ENCODE measurements around the gene ALDOA.

The ALDOA gene

DNA sequence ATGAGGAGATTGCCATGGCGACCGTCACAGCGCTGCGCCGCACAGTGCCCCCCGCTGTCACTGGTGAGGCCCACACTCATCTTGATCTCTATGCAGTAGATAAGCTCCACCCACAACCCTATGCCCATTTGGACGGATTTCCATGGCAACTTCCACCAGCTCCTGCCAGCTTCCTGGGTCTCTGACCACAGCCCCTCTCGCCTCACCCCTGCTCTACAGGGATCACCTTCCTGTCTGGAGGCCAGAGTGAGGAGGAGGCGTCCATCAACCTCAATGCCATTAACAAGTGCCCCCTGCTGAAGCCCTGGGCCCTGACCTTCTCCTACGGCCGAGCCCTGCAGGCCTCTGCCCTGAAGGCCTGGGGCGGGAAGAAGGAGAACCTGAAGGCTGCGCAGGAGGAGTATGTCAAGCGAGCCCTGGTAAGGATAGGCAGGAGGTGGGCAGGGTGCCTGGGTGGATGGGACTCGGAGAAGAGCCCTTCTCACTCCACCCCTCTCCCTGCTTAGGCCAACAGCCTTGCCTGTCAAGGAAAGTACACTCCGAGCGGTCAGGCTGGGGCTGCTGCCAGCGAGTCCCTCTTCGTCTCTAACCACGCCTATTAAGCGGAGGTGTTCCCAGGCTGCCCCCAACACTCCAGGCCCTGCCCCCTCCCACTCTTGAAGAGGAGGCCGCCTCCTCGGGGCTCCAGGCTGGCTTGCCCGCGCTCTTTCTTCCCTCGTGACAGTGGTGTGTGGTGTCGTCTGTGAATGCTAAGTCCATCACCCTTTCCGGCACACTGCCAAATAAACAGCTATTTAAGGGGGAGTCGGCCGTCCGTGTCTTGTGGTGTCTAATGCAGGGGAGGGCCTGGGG lies 4.3 kb downstream of the ALDOA start:
- peak in 8 of 14 donors; percentile 14 to 63 (median 29) for DNase-seq

DNA sequence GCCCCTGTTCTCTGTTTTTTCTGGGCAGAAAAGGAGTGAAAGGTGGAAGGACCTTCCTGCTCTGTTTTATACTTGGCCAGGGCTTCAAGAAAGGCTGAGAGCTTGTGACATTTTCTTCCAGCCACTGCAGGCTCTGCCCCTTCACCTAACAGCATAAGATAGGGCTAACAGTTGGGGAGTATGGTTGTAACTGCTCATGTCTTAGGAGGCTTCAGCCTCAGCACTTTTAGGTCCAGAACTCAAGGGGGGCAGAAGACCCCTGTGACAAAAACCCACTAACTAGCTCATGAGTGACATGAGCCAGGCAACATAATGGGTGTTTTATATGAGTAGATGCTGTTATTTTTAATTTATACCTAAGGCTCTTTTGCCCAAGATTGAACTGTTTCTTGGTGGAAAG lies 4.9 kb downstream of the ALDOA start:
- DNase-seq: no peak

DNA sequence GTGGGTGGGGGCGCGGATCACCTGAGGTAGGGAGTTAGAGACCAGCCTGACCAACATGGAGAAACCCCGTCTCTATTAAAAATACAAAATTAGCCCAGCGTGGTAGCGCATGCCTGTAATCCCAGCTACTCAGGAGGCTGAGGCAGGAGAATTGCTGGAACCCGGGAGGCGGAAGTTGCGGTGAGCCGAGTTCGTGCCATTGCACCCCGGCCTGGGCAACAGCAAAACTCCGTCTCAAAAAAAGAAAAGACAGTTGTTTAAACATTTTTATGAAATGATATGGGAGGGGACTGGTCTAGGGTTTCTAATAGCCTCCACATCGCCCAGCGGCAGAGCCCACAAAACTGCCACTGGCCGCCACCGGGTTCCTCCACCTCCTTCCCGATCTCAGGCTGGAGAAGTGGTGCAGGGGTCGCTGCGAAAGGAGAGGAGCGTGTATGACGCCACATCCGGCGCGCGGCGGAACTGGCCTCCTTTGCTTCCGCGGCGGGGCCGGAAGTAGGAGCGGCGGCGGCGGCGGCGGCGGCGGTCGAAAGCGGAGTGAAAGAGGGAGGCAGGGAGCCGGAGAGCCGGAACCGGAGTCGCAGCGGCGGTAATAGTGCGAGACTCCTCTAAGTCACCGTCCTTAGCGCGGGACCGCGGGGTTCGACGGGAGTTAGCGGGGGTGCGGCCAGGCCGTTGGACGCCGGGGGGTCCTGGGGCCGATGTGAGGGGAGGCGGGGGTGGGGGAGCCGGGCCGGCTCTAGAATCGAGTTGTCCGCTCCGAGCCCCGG lies 10.1 kb downstream of the ALDOA start, which contains the start of gene PPP4C:
Gene PPP4C, plus strand, starts transcription at position 492 of the 773 bp plus-strand sequence. CDS start 384 bp downstream, outside the sequence.
- DNase-seq: peak; percentile 13 to 87 (median 72)

DNA sequence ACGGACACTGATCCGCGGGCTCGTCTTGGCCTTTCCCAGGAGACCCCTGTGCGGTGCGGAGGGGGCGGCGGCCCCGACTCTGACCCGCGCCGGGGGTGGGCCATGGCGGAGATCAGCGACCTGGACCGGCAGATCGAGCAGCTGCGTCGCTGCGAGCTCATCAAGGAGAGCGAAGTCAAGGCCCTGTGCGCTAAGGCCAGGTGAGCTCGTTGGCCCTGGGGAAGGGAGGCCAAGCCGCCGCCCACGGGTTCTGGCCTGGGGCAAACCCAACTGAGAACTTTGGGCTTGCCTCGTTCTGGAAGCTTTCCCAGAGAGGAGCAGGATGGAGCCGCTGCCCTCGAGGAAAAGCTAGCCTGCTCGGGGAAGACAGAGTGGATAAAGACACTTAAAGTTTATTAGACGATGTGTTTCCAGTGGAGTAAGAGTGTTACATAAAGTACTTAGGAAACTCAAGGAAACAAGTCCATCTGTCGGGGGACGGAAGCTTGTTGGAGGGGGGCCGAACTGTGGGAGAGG lies 10.8 kb downstream of the ALDOA start:
- DNase-seq: peak in 1 of 14 donors; percentile 44

DNA sequence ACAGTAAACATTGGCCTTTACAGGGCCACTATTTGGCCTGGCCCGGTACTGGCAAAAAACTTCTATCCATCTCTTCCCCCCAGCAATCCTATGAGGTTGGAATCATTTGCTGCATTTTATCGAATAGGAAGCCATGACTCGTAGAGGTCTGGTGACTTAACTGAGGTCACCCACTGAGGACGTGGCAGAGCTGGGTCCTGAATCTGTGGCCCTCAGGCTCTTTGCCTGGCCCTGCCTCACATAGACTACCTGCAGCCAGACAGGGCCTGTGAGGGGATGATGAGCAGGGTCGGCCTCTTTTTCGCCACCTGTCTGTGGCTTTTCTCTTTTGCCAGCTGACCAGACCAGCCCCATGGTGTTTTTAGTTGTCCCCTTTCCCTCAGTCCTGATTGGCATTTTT lies 12.1 kb downstream of the ALDOA start:
- DNase-seq: no peak

DNA sequence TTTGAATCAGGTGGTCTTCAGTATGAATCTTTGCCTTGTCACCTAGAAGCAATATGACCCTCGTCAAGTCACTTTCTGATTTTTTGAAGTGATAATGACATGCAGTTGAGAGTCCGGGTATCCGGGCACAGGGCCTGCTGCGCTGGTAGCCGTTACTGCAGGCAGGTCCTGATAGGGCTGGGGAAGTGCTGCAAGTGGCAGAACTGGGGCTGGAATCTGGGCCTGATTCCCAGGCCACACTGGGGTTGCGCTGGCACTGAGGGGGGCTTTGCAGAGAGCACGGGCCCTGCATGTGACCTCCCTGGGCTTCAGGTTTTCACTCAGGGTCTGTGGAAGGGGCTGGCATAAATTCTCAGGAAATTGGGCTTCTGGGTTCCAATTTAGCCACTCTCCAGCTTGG lies 13.2 kb downstream of the ALDOA start:
- DNase-seq: no peak

DNA sequence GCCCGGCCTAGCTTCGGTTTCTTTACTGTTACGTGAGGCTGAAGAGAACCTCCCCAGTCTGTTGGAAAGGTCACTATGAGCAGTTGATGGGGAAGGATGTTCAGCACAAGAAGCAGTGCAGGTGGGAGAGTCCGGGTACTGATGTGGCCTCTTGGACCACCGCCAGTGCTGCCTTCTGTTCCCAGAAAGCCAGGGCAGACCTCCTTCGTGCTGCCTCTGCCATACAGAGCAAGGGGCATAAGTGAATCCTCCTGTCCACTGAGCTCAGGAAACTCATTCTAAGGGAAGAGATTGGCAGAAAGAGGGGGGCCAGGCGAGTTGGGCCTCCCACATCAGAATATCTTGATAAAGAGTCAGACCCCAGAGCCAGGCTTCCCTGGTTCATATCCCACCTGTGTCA lies 13.9 kb downstream of the ALDOA start:
- peak in 1 of 14 donors; percentile 12 for DNase-seq

DNA sequence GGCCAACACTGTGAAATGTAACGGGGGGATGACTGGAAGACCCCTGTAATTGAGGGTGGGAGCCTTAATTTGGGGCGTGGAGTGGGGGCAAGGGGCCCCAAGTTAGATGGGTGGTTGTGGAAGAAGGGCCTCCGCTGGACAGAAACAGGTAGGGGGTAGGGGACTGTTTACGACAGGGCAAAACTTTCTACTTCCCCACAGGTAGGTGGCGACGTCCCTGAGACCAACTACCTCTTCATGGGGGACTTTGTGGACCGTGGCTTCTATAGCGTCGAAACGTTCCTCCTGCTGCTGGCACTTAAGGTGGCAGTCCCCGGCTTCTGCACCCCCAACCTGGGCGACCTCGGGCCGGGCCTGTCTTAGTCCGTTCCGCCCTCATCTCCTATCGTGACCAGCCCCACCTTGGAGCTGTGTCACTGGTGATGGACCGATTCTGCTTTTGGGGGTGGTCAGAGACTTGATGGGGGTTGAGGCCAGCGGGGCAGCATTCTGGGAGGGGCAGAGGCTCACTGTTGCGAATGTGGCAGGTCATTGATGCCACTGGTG lies 17.1 kb downstream of the ALDOA start:
- no peak for DNase-seq

DNA sequence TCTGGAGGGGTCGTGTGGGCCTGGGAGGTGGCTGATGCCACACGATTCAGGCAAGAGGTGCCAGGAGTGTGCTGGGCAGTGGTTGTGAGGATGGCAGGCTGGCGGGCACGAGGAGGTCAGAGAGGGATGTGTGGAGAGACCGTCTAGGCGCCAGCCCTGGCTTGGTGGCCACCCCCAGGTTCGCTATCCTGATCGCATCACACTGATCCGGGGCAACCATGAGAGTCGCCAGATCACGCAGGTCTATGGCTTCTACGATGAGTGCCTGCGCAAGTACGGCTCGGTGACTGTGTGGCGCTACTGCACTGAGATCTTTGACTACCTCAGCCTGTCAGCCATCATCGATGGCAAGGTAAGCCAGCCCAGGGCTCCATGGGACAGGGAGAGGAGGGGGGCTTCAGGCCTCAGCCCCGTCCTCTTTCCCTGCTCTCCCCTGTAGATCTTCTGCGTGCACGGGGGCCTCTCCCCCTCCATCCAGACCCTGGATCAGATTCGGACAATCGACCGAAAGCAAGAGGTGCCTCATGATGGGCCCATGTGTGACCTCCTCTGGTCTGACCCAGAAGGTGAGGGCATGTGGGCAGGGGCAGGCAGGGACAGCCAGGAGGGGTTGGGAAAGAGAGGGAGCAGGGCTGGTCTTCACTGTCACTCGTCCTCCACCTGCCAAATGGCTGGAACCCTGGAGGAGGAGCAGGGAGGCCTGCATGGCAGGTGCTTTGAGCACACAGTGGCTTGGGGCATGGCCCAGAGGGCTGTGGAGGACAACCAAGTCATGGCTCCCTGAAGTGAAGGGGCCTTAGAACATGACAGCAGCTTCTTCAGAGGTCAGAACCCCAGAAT lies 17.9 kb downstream of the ALDOA start:
- no peak for DNase-seq

DNA sequence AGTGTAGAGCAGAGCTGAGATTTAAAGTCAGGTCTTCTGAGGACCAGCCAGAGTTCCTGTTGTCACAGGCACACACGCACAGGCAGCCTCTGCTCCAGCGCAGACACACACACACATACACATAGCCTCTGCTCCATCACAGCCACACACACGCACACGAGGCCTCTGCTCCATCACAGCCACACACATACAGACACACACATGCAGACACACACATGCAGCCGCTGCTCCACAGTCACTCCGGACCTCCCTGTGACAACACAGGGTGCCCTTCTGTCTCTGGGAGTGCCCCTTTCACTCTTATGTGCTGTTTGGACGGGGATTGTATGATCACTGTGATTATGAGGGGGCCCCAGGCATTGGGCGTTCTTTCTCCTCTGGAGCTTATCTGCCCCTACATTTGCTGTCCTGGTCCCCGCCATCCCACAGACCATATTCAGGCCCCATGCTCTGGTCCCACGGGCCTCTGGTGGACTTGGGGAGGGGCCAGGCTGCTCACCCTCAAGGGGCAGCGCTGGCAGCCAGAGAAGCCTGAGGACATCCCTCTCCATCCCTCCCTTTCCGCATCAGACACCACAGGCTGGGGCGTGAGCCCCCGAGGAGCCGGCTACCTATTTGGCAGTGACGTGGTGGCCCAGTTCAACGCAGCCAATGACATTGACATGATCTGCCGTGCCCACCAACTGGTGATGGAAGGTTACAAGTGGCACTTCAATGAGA lies 18.7 kb downstream of the ALDOA start:
- no peak for DNase-seq

DNA sequence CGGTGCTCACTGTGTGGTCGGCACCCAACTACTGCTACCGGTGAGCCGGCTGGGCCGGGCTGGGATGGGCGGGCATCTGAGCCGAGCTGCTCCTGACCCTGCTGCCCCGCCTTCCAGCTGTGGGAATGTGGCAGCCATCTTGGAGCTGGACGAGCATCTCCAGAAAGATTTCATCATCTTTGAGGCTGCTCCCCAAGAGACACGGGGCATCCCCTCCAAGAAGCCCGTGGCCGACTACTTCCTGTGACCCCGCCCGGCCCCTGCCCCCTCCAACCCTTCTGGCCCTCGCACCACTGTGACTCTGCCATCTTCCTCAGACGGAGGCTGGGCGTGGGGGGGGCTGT lies 19.2 kb downstream of the ALDOA start:
- DNase-seq: no peak

DNA sequence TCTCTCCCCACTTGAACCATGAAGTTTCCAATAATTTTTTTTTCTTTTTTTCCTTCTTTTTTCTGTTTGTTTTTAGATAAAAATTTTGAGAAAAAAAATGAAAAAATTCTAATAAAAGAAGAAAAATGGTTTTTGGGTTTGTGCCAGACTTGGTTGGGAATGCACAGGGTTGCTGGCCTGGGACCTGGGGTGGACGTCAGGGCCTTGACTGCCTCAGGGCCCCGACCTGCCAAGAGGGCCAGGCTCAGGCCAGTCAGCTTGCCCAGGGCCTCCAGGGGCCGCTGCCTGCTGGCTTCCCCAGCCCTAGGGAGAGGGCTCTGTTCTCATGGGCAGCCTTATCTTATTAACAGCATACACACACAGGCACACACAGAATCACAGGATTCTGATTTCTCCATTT lies 19.7 kb downstream of the ALDOA start:
- no peak for DNase-seq

DNA sequence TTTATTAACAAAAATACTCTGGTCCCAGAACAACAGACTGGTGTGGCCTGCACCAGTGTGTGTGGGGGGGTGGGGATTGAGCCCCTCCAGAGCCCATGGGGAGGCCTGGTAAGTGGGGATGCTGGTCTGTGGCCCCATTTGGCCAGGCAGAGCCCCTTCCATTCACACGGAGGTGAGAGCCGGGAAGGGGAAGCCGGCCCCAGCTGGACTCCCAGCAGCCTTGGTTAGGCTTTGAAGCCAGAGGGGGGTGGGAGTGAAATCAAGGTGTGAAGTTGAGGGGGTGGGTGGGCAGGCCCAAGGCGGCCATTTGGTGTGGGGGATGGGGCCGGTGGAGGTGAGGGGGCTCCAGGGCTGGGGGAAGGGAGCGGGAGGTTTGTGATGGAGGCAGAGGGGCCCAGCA lies 20.3 kb downstream of the ALDOA start:
- DNase-seq: no peak

DNA sequence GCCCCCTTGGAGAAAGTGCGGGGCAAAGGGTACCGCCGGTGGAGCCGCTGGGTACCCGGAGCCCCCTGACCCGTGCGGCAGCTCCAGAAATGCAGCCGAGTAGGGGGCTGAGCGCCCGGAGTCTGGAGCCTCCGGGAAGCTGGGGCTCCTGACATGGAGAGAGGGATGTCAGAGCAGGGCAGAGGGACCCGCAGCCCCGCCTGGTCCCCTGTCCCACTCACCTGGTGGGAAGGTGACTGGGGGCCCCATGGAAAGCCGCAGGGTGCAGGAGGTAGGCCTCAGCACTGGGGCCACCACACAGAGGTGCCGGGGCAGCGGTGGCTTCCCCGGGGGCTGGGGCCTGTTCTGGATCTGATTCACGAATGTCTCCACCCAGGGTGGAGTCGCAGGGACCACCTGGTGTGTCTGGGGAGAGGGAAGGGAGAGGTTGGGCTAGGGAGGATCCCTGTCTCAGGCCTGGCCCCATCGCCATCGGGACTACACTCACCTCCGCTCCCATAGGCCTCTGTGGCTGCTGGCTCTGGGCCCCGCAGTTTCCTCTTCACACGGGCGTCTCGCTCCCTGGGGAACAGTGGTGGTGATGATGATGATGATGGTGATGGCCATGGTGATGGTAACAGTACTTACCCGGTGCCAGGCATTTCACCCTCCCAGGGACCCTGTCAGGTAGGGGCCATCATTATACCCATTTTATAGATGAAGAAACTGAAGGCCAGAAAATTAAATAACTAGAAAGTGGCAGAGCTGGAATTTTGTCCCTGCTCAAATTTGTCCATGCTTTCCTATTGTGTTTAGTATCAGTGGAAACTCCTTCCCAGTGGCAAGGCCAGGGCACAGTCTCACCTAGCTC lies 21.0 kb downstream of the ALDOA start:
- no peak for DNase-seq

DNA sequence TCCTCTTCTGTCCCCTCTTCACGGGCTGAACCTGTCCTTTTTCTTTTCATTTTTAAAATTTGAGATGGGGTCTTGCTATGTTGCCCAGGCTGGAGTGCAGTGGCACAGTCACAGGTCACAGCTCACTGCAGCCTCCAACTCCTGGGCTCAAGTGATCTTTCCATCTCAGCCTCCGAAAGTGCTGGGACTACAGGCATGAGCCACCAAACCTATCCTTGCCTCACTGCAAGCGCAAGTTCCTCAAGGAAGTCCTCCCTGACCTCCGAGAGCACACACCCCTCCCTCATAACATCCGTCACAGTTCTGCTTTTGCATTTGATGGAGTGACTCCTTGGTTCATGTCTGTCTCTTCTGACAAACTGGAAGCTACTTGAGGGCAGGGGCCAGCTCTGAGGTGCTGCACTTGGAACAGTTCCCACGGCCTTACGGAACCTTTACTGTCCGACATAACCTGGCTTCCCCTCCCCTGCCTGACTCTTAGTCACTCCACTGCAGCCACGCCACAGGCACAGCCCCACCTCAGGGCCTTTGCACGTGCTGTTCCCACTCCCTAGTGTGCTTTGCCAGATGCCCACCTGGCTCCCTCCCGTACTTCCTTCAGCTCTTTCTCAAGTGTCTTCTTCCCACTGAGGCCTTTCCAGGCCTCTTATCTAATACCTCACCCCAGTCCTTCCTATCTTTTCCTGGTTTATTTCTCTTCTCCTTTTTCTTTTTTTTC lies 21.8 kb downstream of the ALDOA start:
- no peak for DNase-seq

DNA sequence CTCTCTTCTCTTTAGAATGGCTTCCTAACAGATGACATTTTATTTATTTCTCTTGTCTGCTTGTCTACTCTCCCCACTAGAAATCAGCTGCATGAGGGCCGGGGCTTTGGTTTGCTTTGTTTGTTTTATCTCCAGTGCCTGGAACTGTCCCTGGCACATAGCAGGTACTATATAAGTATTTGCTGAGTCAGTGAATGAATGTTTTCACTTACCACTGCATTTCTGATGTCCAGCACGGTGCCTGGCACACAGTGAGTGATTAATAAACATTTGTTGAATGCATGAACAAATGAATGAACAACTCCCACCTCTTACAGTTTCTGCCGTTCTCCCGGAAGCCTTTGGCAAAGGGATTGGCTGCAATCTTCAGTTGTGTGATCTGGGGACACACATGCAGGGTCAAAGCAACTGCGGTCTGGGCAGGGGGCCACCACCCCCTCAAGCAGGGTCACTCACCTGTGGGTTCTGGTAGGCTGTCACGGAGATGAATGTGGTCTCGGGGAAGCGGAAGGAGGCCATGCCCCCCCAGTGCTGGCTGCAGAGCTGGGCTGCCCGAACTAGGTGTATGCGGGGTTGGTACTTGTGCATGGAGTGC lies 22.8 kb downstream of the ALDOA start:
- no peak for DNase-seq

DNA sequence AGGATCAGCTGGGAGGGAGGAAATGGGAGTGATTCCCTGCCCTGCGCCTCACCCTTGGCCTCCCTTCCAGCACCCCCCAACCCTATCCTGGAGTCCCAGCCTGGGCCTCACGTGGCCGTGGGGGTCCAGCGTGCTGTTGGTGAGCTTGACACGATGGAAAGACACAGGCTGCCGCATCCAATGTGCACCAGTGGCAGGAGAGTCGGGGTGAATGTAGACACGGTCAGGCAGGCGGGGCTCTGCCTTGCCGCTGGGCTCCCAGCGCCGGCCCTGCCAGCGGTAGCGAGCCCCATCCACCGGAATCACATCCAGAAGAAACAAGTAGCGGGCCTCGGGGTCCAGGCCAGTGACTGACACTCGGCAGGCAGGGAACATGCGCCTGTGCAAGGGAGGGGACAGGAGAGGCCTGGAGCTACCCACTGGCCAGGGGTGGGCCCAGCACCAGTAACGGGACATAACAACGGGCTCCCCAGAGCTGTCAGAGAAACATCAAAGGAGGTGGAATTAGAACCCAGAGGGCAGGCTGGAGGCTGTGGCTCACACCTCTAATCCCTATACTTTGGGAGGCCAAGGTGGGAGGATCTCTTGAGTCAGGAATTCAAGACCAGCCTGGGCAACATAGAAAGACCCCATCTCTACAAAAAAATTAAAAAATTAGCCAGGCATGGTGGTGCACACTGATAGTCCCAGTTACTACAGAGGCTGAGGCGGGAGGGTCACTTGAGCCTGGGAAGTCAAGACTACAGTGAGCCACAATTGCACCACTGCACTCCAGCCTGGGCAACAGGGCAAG lies 23.5 kb downstream of the ALDOA start:
- DNase-seq: no peak

DNA sequence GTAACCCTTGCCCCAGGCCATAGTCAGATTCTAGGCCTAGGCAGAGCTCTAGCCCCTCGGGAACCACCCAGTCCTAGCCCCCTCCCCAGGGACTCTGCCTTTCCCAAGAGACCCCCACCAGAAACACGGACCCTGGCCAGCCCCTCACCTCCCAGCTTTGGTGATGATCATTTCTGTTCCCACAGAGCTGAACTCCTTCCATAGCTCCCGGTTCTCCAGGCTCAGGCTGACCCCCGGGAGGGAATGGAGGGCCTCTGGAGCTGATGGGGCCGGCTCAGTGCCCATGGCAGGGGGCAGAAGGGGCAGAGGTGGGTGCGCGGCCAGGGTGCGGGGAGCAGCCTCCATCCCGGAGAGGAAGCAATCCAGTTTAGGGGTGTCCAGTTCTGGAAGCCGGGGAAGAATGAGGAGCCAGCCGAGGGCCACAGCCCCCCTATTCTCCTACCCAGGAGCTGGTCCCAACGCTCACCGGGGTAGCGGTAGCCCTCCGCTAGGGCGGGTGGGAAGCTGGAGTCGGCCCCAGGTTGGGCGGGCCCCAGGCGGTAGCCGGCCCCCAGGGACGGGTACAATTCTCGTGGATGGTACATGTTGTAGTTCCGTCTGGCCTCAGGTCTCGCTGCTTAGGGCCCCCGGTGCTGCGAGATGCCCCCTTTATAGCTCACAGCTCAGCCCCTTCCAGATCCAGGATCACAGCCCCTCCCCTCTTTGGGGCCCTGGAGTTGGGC lies 25.2 kb downstream of the ALDOA start:
- DNase-seq: peak in 1 of 14 donors; percentile 8

Measured in C1 segment of cervical spinal cord (tissue), 14 donors.